HCT116 (cell line): ENCODE measurements around the gene SH3RF2. TPM values are rescaled to one million over a fixed set of nuclear protein-coding genes. Genes with fewer than 3 reads are reported as not detected.
A peak's percentile ranks its signal among the peaks of the same experiment; 100 is the strongest.

Experiments
- ATAC-seq: fragments of 200-7000 bp; cut with Tn5 transposase; 2 replicates; pipeline ENCODE4 v1.9.1; 2020; ENCODE audit warnings: mild to moderate bottlenecking, moderate library complexity
- BruUV-seq: library from RNA; stranded (reverse); fragments of 400-500 nt; replicated peaks from 2 replicates; lab custom pipeline; 2021; lab: Mats Ljungman, UMichigan
- CTCF ChIA-PET: fragments of 300-600 bp; sonication (Branson Sonifier 250); formaldehyde crosslinking; loops from one replicate; lab custom pipeline; 2021; ENCODE audit warnings: antibody characterized with exemption; lab: Charles Lee
- POLR2A ChIA-PET: fragments of 300-600, 350-600 bp; sonication (Branson Sonifier 250); formaldehyde crosslinking; loops from one replicate; lab custom pipeline; 2021; ENCODE audit warnings: antibody characterized with exemption; lab: Charles Lee
- RAD21 ChIA-PET, 2 experiments: fragments of 300-600 bp; sonication (Branson Sonifier 250); formaldehyde crosslinking; loops; one replicate each; lab custom pipeline; 2023; ENCODE audit warnings: low total read pairs in 2 of 2; ENCODE audit not compliant: uncharacterized antibody in 2 of 2, unreplicated experiment in 2 of 2, low non-redundant PET in 1 of 2; lab: Charles Lee
- DNase-seq: peaks from one replicate; pipeline ENCODE4 v3.0.0-alpha.2; 2010; ENCODE audit warnings: low read depth, low spot score
- H2AFZ ChIP-seq: fragments of 200-600 bp; shearing (Covaris generic), sonication (generic); 2 replicates; pipeline ENCODE4 v1.6.1; 2017; ENCODE audit warnings: low read depth, mixed run types, mixed read lengths, antibody characterized with exemption, low read length; ENCODE audit not compliant: poor library complexity, severe bottlenecking
- H3K27ac ChIP-seq: 2 replicates; pipeline ENCODE4 v1.5.1; 2012; ENCODE audit warnings: low read depth, low read length
- H3K27me3 ChIP-seq: fragments of 200-600 bp; sonication (generic); 2 replicates; pipeline ENCODE4 v1.6.1; 2016; ENCODE audit warnings: mixed run types, low read length, mixed read lengths; ENCODE audit not compliant: insufficient read depth
- H3K36me3 ChIP-seq, 2 experiments: fragments of 200-500 bp in 1 of 2; fragments of 200-600 bp in 1 of 2; sonication (Bioruptor generic) in 1 of 2; sonication (generic) in 1 of 2; 2 replicates each; pipeline versions ENCODE4 v1.5.1 to v1.6.1; 2014 to 2016; ENCODE audit warnings: low read length in 2 of 2, inconsistent platforms in 1 of 2, mixed read lengths in 1 of 2, mixed run types in 1 of 2; ENCODE audit not compliant: insufficient read depth in 2 of 2, control insufficient read depth in 1 of 2
- H3K4me1 ChIP-seq, 2 experiments: fragments of 200-600 bp in 1 of 2; sonication (generic) in 1 of 2; 2 replicates each; pipeline versions ENCODE4 v1.5.1 to v1.6.1; 2012 to 2017; ENCODE audit warnings: low read length in 2 of 2, inconsistent platforms in 1 of 2, mild to moderate bottlenecking in 1 of 2, mixed read lengths in 1 of 2, mixed run types in 1 of 2, moderate library complexity in 1 of 2; ENCODE audit not compliant: insufficient read depth in 2 of 2, control insufficient read depth in 1 of 2
- H3K4me2 ChIP-seq: fragments of 200-600 bp; sonication (generic); 2 replicates; pipeline ENCODE4 v1.6.1; 2017; ENCODE audit warnings: mixed run types, low read length, mixed read lengths
- H3K4me3 ChIP-seq, 2 experiments: fragments of 200-600 bp in 1 of 2; sonication (generic) in 1 of 2; replicated peaks in 1 of 2; 2 replicates each; pipeline ENCODE4 v1.5.1; 2011 to 2016; ENCODE audit warnings: low read length in 2 of 2, control low read depth in 1 of 2, low read depth in 1 of 2, mild to moderate bottlenecking in 1 of 2, mixed read lengths in 1 of 2, mixed run types in 1 of 2
- H3K79me2 ChIP-seq: fragments of 200-600 bp; sonication (generic); 2 replicates; pipeline ENCODE4 v1.6.1; 2017; ENCODE audit warnings: mild to moderate bottlenecking, mixed run types, low read length, moderate library complexity, mixed read lengths; ENCODE audit not compliant: insufficient read depth
- H3K9ac ChIP-seq: fragments of 200-600 bp; sonication (generic); 2 replicates; pipeline ENCODE4 v1.6.1; 2016; ENCODE audit warnings: low read length, mixed read lengths
- H3K9me2 ChIP-seq: fragments of 200-600 bp; sonication (generic), shearing (Covaris generic); 2 replicates; pipeline ENCODE4 v1.6.1; 2017; ENCODE audit warnings: mixed run types, mild to moderate bottlenecking, moderate library complexity; ENCODE audit not compliant: insufficient read depth
- H3K9me3 ChIP-seq, 2 experiments: fragments of 200-500 bp in 1 of 2; fragments of 200-600 bp in 1 of 2; sonication (Bioruptor generic) in 1 of 2; sonication (generic) in 1 of 2; 2 replicates each; pipeline ENCODE4 v1.6.1; 2014 to 2017; ENCODE audit warnings: low read length in 2 of 2, mixed read lengths in 2 of 2, inconsistent platforms in 1 of 2, low read depth in 1 of 2, mild to moderate bottlenecking in 1 of 2, mixed run types in 1 of 2, moderate library complexity in 1 of 2; ENCODE audit not compliant: control insufficient read depth in 1 of 2, insufficient read depth in 1 of 2
- H4K20me1 ChIP-seq: fragments of 200-600 bp; sonication (generic), shearing (Covaris generic); 2 replicates; pipeline ENCODE4 v1.6.1; 2017; ENCODE audit warnings: mixed run types, mild to moderate bottlenecking, moderate library complexity; ENCODE audit not compliant: insufficient read depth
- CEBPB ChIP-seq: IDR thresholded peaks from 2 replicates; pipeline ENCODE4 v1.6.1; 2012; ENCODE audit warnings: low read depth
- EZH2phosphoT487 ChIP-seq: fragments of 200-600 bp; IDR thresholded peaks from 2 replicates; pipeline ENCODE4 v1.6.1; 2018; ENCODE audit warnings: antibody characterized with exemption, borderline replicate concordance
- FOSL1 ChIP-seq: IDR thresholded peaks from 2 replicates; pipeline ENCODE4 v1.6.1; 2012; ENCODE audit warnings: low read depth
- POLR2A ChIP-seq: IDR thresholded peaks from 2 replicates; pipeline ENCODE4 v1.7.0; 2011; ENCODE audit warnings: borderline replicate concordance; ENCODE audit not compliant: insufficient read depth, insufficient read length; ENCODE audit errors: extremely low read depth
- POLR2AphosphoS5 ChIP-seq: IDR thresholded peaks from 2 replicates; pipeline ENCODE4 v1.6.1; 2011; ENCODE audit warnings: mild to moderate bottlenecking, low read depth, low read length, moderate library complexity
- RAD21 ChIP-seq: IDR thresholded peaks from 2 replicates; pipeline ENCODE4 v1.6.1; 2012; ENCODE audit warnings: low read depth, mild to moderate bottlenecking
- SIN3A ChIP-seq: IDR thresholded peaks from 2 replicates; pipeline ENCODE4 v1.6.1; 2012; ENCODE audit warnings: low read depth
- SRF ChIP-seq: IDR thresholded peaks from 2 replicates; pipeline ENCODE4 v1.6.1; 2012; ENCODE audit warnings: low read depth
- TCF7L2 ChIP-seq: IDR thresholded peaks from 2 replicates; pipeline ENCODE4 v1.7.0; 2011; ENCODE audit warnings: borderline replicate concordance, inconsistent platforms; ENCODE audit not compliant: insufficient read depth, insufficient read length; ENCODE audit errors: extremely low read depth
- YY1 ChIP-seq: IDR thresholded peaks from 2 replicates; pipeline ENCODE4 v1.6.1; 2011; ENCODE audit warnings: low read length, low read depth, moderate library complexity, mild to moderate bottlenecking; ENCODE audit not compliant: insufficient replicate concordance; ENCODE audit errors: extremely low read depth
- intact Hi-C: fragments of 100-400 bp; cut with micrococcal nuclease; formaldehyde crosslinking; loops from 2 replicates; pipeline ENCODE4 v1.10.0; 2022
- total RNA-seq: library from RNA; stranded (reverse); gene quantifications from one replicate; pipeline ENCODE4 v1.2.1, GENCODE V29; 2021; ENCODE audit not compliant: unreplicated experiment
- TF ChIP-seq, protein P1 (sequence below), 3 experiments: fragments of 200-600 bp in 1 of 3; sonication (generic) in 1 of 3; IDR thresholded peaks in 2 of 3; conservative IDR thresholded peaks in 1 of 3; 2 replicates each; pipeline ENCODE4 v1.5.1; 2012 to 2017; ENCODE audit warnings: low read depth in 2 of 3, low read length in 2 of 3, antibody characterized with exemption in 1 of 3, borderline replicate concordance in 1 of 3, control low read depth in 1 of 3, mild to moderate bottlenecking in 1 of 3, mixed read lengths in 1 of 3, mixed run types in 1 of 3, moderate library complexity in 1 of 3; ENCODE audit not compliant: insufficient read depth in 1 of 3
- TF ChIP-seq, protein P2 (sequence below): IDR thresholded peaks from 2 replicates; pipeline ENCODE4 v1.6.1; 2012
- TF ChIP-seq, protein P3 (sequence below): IDR thresholded peaks from 2 replicates; pipeline ENCODE4 v1.6.1; 2011; ENCODE audit warnings: mild to moderate bottlenecking, low read length, moderate library complexity; ENCODE audit not compliant: insufficient replicate concordance; ENCODE audit errors: extremely low read depth

The SH3RF2 gene
- total RNA-seq, 1 experiment from 2014 or later = 14.3 TPM

DNA sequence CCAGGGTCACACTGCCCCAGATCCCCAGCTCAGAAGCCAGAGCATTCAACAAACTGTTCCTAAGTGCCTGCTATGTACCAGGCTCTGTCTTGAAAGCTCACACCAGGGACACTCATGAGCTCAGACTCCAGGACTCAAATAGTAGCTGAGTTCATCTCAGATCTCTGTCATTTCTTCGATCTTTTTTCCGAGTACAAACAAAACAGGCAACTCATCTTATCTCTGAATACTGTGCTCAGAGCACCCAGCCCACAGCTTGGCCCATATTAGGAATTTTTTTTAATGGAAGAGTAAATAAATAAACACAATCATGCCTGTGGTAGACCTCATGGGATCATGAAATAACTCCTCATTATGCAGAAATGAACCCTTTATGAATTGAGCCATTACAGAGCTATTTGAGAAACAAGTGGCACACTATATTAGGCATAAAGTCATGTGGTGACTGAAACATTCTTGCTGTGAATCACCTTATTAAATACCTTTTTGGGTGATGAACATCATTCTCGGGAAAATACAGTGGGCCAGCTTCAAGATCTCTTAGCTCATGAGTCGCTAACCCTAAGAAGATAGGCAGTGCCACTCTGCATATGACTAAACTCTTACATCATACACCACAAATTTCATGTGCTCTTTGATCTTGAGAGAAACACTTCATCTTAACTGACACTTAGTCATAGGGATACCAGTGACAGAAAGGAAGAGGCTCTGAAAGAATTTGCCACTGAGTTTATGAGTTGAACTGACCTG, 9.9 kb downstream of the SH3RF2 start (continued):
- TF ChIP-seq YY1 (peak; percentile 43), RAD21 (no peak; the same call in 1 of the 2 replicates), POLR2A (no peak), TCF7L2 (peak; percentile 89), SRF (peak; percentile 84), FOSL1 (peak; percentile 96), CEBPB (peak; percentile 97), POLR2AphosphoS5 (peak; percentile 54; the same call in 1 of the 2 replicates), SIN3A (peak; percentile 95), EZH2phosphoT487 (no peak)
- TF ChIP-seq, protein P1, sequence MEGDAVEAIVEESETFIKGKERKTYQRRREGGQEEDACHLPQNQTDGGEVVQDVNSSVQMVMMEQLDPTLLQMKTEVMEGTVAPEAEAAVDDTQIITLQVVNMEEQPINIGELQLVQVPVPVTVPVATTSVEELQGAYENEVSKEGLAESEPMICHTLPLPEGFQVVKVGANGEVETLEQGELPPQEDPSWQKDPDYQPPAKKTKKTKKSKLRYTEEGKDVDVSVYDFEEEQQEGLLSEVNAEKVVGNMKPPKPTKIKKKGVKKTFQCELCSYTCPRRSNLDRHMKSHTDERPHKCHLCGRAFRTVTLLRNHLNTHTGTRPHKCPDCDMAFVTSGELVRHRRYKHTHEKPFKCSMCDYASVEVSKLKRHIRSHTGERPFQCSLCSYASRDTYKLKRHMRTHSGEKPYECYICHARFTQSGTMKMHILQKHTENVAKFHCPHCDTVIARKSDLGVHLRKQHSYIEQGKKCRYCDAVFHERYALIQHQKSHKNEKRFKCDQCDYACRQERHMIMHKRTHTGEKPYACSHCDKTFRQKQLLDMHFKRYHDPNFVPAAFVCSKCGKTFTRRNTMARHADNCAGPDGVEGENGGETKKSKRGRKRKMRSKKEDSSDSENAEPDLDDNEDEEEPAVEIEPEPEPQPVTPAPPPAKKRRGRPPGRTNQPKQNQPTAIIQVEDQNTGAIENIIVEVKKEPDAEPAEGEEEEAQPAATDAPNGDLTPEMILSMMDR (IDR thresholded peaks at IDR 0.05 in 2 of 3, conservative IDR thresholded peaks at IDR 0.05 in 1 of 3; ENCODE audit: borderline replicate concordance in 1 of 3, insufficient read depth in 1 of 3, low read depth in 2 of 3, low read length in 2 of 3) = no peak
- TF ChIP-seq, protein P2, sequence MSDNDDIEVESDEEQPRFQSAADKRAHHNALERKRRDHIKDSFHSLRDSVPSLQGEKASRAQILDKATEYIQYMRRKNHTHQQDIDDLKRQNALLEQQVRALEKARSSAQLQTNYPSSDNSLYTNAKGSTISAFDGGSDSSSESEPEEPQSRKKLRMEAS = peak; percentile 91

DNA sequence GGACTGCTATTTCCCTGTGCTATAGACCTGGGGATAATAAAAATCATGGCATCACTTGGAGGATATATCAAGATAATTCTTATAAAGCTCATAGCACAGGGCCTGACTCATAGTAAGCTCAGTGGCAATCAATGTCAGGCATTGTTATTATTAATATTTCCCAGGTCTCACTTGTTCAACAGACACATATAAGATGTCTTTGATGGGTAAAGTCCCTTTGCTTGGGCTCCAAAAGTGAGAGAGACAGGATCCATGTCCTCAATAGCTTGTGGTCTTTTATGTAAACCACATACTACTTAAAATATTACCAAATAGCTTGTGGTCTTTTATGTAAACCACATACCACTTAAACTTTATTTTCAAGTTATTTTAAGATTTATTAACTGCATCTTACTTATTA, 11.2 kb downstream of the SH3RF2 start:
- peaks cover 49% of the 10 kb centered on the region for H3K79me2 ChIP-seq
- H3K4me2 ChIP-seq = peak overlapping the region; percentile 46
- H3K27me3 ChIP-seq = no peaks in the 10 kb centered on the region
- ChIA-PET CTCF (no interaction called here), POLR2A (no interaction called here), RAD21 (no interaction called here)
- H3K9me2 ChIP-seq = no peaks in the 10 kb centered on the region
- no TSS peak for BruUV-seq
- no peak overlapping the region for H2AFZ ChIP-seq
- H3K4me3 ChIP-seq = no peak overlapping the region
- no peak for DNase-seq
- no peaks in the 10 kb centered on the region for H4K20me1 ChIP-seq
- no peak overlapping the region for H3K9ac ChIP-seq
- no peak for ATAC-seq
- no peaks in the 10 kb centered on the region for H3K36me3 ChIP-seq
- H3K27ac ChIP-seq = no peak overlapping the region
- no peaks in the 10 kb centered on the region for H3K9me3 ChIP-seq
- intact Hi-C loops = no loop called here
- H3K4me1 ChIP-seq = peaks cover 31 to 72% of the 10 kb centered on the region in 2 experiments
- TF ChIP-seq, protein P2 = no peak
- TF ChIP-seq, protein P3, sequence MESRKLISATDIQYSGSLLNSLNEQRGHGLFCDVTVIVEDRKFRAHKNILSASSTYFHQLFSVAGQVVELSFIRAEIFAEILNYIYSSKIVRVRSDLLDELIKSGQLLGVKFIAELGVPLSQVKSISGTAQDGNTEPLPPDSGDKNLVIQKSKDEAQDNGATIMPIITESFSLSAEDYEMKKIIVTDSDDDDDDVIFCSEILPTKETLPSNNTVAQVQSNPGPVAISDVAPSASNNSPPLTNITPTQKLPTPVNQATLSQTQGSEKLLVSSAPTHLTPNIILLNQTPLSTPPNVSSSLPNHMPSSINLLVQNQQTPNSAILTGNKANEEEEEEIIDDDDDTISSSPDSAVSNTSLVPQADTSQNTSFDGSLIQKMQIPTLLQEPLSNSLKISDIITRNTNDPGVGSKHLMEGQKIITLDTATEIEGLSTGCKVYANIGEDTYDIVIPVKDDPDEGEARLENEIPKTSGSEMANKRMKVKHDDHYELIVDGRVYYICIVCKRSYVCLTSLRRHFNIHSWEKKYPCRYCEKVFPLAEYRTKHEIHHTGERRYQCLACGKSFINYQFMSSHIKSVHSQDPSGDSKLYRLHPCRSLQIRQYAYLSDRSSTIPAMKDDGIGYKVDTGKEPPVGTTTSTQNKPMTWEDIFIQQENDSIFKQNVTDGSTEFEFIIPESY = no peak
- TF ChIP-seq EZH2phosphoT487 (no peak), CEBPB (no peak)
- TF ChIP-seq, protein P1 (IDR thresholded peaks at IDR 0.05 in 2 of 3, conservative IDR thresholded peaks at IDR 0.05 in 1 of 3; ENCODE audit: borderline replicate concordance in 1 of 3, insufficient read depth in 1 of 3, low read depth in 2 of 3, low read length in 2 of 3) = no peak
